Gastrocnemius medialis (tissue), 4 donors: ENCODE data around the gene NUFIP2.

Source experiments
- POLR2A ChIP-seq, 2 donors: fragments of 450-650 bp; IDR thresholded peaks; one replicate each; pipeline ENCODE4 v1.6.1; 2017; ENCODE audit warnings: antibody characterized with exemption in 2 of 2, mild to moderate bottlenecking in 2 of 2, moderate library complexity in 2 of 2
- TF ChIP-seq, protein P1 (sequence below), 5 experiments: fragments of 450-650 bp in 3 of 5; fragments of 200-600 bp in 2 of 5; sonication (generic) in 2 of 5; IDR thresholded peaks in 4 of 5; conservative IDR thresholded peaks in 1 of 5; 1 replicate in 4 of 5; 2 replicates in 1 of 5; pipeline ENCODE4 v1.5.1; 2016 to 2019; ENCODE audit warnings: antibody characterized with exemption in 5 of 5, mild to moderate bottlenecking in 3 of 5, moderate library complexity in 3 of 5

DNA sequence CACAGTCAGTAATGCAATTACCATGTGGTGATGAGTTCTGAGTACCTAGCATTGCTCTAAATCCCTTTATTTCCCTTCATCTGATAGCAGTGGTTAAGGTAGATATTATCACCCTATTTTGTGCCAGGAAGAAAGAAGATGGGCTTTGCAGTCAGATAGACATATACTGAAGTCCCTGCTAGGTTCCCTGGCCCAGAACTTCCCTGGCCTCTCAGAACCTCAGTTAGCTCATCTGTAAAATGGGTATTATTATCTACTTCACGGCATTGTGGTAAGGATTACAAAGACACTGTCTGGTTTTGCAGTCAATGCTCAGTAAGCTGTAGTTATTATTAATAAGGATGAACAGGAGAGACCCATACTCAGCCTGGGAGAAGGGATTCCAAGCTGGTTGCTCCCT lies 51.9 kb downstream of the NUFIP2 start:
- TF ChIP-seq, protein P1, sequence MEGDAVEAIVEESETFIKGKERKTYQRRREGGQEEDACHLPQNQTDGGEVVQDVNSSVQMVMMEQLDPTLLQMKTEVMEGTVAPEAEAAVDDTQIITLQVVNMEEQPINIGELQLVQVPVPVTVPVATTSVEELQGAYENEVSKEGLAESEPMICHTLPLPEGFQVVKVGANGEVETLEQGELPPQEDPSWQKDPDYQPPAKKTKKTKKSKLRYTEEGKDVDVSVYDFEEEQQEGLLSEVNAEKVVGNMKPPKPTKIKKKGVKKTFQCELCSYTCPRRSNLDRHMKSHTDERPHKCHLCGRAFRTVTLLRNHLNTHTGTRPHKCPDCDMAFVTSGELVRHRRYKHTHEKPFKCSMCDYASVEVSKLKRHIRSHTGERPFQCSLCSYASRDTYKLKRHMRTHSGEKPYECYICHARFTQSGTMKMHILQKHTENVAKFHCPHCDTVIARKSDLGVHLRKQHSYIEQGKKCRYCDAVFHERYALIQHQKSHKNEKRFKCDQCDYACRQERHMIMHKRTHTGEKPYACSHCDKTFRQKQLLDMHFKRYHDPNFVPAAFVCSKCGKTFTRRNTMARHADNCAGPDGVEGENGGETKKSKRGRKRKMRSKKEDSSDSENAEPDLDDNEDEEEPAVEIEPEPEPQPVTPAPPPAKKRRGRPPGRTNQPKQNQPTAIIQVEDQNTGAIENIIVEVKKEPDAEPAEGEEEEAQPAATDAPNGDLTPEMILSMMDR (IDR thresholded peaks at IDR 0.05 in 4 of 5, conservative IDR thresholded peaks at IDR 0.05 in 1 of 5) = no peak
- TF ChIP-seq POLR2A (IDR thresholded peaks at IDR 0.05) = no peak
